GM19397 (cell line): ENCODE results near the gene PLEKHA5.

Experiments
- ATAC-seq: cut with Tn5 transposase; IDR thresholded peaks from one replicate; pipeline ENCODE4 v1.9.1; 2021; ENCODE audit warnings: mild to moderate bottlenecking, moderate library complexity; ENCODE audit not compliant: unreplicated experiment

PLEKHA5 gene

DNA sequence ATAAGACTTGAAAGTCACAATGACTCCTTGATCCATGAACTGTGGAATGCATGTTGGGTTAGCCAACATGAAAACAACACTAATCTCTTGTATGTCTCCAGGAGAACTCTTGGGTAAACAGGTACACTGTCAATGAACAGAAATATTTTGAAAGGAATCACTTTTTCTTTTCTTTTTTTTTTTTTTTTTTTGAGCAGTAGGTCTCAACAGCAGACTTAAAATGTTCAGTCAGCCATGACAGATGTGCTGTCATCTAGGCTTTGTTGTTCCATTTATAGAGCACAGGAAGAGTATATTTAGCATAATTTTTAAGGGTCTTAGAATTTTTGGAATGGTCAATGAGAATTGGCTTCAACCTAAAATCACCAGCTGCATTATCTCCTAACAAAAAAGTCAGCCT lies 2.3 kb upstream of the PLEKHA5 start:
- ATAC-seq: no peak

DNA sequence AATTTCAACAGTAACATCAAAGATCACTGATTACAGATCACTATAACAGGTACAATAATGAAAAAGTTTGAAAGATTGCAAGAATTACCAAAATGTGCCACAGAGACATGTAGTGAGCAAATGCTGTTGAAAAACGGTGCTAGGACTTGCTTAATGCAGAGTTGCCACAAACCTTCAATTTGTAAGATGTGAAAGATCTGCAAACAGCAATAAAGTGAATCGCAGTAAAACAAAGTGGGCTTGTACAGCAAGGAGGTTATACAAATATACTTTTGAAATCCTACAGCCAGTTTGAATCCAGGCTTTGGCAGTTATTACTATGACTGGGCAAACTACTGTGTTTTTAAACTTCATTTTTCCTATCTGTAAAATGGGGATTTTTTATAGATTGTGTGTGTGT lies 1.0 kb upstream of the PLEKHA5 start:
- ATAC-seq: no peak

DNA sequence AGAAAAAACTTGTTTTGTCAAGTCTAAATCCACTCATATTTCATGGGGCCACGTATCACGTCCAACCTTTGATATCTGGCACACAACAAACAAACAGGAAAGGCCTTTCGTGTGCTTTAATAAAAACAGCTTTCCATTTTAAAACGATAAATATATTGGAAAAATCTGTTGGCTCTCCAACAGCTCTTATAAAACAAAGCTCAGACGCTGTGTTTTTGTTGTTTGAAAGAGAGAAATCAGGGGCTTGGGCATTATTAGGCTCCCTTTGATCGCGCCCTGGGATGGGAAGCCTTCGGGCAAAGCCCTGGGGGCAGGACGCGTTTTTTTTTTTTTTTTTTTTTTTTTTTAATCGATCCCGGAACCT lies 429 bp upstream of the PLEKHA5 start:
- ATAC-seq: no peak

DNA sequence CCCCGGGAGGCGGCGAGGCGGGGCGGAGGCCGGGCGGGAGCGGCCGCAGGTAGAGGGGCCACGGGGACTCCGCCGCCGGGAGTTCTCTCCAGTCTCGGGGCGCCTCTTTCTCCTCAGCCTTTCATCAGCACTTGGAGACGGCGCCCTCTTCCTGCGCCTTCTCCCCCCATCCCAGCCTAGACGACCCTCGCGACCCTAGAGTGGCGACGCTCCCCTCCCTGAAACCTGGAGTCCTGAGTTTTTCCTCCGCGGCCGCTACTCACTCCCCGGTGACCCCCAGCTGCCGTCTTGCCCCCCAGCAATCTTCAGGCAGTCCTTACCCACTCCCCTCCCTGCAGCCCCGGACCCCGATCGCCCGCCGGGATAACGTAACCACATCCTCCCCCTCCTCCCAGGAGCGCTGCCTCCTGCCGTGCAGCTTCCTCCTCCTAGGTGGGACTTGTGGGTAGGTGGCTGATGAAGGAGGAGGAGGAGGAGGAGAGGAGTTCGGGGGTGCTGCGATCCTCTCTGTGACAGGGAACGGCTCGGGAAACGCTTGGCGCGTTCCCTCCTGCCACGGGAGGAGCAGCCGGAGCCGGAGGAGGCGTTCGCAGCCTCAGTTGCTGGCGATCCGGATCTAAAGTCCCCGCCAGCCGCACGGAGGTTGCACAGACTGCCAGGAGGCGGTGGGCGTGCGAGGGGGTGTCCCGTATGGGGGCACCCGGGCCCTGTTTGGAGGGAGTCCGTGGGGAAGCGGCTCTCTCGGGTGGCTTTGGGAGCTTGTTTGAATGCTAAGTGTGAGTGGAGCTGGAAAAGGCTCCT lies 891 bp downstream of the PLEKHA5 start:
- ATAC-seq: no peak

DNA sequence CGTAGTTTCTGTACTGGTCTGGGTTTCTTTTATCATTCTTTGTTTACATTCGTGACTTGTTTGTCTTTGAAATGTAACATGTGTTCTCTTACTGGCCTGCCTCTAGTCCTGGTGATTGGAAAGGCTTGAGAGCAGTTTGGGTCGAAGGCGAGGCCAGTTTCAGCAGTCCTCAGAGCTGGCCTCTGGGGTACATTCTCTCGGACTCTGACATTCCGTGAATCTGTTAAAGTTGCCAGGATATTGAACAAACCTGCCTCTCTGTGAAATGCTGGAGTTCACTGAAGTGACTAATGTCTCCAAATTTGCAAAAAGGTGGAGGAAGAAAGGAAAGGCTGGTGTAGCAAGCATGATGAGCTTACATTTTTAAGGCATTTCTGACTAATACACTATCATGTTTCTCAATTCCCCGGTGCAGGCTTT lies 1.5 kb downstream of the PLEKHA5 start:
- ATAC-seq: no peak

DNA sequence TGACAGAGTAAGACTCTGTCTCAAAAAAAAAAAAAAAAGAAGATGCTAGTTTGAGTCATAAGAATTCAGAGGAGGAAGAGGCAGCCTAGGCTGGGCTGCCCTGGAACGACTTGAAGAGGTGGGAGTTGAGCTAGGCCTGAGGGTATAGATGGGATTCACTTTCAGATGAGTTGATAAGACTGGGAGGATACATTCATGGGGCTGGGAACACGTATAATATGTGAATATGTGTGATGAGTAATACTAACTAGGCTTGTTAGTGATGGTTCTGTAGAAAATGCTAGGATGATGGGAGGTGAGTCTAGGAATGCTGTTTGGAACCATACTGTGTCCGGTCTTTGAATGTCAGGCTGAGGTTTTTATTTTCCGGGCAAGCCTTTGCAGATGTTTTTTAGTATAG lies 9.0 kb downstream of the PLEKHA5 start:
- no peak for ATAC-seq

DNA sequence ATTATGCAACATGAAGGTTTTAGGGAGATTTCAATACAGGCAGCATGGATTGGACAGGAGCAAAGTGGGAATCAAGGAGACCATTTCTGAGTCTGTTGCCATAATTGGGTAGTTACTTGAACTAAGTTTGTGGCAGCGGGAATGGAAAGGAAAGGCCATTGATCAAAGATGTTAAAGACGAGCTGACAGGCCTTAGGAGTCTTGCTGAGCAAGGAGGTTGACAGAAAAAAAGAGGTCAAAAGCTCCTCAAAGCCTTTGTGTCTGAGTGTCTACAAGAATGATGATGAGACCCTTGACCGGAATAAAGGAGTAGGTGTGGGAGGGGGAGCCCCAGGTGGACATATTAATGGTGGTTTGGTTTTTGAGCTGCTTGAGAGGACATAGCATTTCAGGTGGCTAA lies 9.4 kb downstream of the PLEKHA5 start:
- ATAC-seq: no peak

DNA sequence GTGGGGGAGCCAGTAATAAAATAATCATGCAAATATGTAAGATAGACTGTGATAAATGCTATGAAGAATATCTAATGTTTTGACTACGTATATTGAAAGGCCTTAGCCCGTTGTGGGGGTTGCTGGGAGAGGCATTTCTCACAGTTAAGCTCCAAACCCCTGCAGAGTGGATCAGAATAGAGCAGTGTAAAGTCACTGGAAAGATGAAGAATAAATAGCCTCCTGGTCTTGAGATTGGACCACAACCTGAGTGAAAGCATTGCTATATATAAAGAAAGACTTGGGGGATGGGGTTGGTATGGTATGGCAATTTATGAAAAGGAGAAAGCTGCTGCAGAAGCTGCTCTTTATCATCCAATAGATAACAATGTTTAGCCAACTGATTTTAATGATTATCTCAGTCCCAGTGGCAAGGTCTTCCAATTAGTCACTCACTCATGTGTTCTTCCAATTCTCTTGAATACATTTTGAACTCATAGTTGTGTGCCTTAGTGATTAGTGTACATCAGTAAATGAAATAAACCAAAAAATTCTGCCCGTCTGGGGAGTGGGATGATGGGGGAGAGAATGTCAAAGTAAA lies 10.2 kb downstream of the PLEKHA5 start:
- no peak for ATAC-seq

DNA sequence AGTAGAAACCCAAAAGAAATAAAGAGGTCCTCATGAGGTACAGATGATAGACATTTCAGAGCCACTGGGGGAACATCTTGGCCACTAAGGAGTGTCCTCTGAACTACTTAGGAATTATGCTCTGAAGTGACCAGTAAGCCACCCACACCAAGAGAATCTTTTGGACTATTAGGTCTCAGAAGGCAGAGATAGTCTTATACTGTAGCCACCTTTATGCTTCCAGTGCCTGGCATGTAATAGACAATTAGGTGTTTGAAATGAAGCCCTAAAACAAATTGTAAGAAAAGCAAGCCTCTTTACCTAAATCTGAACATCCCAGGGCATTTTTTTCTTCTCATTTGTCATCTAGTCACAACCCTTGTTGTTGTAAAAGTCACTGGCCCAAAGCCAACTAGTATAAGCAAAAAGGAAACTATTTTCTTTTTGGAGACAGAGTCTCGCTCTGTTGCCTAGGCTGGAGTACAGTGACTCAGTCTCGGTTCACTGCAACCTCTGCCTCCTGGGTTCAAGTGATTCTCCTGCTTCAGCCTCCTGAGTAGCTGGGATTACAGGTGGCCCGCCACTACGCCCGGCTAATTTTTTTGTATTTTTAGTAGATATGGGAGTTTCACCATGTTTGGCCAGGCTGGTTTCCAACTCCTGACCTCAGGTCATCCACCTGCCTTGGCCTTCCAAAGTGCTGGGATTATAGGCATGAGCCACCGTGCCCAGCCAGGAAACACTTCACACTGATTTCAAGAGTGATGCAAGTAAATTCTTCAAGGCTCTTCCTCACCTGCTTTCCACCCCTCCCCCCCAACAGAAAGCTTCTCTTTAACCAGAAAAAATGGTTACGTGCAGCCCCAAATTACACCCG lies 11.1 kb downstream of the PLEKHA5 start:
- no peak for ATAC-seq

DNA sequence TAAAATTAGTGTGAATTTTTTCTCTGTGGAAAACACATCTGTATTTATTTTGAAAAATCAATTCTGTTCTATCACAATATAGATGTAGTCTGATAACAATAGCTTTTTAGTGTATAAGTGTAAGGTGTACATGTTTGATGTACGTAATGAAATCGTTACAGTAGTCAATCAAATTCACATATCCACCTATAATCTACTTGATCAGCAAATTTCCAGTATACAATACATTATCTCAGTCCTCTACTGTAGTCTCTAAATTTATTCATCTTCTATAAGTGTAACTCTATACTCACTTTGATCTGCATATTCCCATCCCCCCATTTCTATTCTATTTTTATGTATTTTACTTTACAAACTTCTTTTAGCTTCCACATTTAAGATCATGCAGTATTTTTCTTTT lies 13.0 kb downstream of the PLEKHA5 start:
- no peak for ATAC-seq

DNA sequence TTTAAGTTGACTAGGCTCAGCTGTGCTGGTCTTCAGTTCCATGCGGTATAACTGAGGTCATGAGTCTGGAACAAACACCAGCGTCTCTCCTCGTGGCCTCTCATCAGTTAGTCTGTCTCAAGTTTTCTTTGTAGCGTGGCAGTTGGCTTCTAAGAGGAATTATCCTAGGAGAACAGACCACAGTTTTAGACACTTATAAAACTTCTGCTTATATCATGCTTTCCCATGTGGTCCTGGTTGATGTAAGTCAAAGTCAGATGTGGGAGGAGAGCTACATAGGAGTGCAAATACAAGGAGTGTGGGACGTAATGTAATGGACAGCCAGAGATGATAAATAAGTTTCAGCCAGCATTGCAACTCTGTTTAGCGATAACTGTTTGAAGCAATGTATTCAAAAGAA lies 14.8 kb downstream of the PLEKHA5 start:
- ATAC-seq: no peak

DNA sequence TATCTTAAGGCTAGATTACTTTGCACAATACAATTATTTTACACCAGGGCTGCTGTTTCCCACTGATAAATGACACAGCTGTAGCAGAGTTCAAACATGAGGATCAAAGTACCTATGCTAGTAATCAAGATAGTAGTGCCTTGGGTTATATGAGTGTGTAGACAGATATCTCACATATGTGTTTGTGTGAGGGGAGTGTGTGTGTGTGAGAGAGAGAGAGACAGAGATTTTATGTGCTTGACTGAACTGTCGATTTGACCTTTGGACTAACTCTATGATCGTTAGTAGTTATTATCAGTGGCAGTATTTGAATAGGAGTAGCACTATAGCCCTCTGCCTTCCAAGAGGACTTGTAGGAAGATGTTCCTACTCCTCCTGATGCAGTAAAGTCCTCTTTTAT lies 15.5 kb downstream of the PLEKHA5 start:
- ATAC-seq: no peak

DNA sequence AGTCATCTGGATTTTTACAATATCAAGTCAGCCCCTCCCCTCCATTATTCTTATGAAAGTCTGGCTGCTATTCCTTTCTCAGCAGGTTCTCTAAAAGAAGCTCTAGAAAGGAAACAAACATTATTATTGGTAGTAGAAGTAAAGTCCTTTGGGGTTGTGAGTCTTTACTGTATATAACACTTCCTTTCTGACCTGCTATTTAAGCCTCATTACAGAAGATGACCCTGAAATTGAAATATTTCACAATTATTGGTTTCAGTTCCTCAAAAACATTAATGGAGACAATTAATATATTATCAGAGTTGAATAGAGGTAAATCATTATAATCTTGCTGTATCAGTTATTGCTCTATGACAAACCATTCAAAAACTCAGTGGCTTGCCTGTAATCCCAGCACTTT lies 19.3 kb downstream of the PLEKHA5 start:
- ATAC-seq: no peak

DNA sequence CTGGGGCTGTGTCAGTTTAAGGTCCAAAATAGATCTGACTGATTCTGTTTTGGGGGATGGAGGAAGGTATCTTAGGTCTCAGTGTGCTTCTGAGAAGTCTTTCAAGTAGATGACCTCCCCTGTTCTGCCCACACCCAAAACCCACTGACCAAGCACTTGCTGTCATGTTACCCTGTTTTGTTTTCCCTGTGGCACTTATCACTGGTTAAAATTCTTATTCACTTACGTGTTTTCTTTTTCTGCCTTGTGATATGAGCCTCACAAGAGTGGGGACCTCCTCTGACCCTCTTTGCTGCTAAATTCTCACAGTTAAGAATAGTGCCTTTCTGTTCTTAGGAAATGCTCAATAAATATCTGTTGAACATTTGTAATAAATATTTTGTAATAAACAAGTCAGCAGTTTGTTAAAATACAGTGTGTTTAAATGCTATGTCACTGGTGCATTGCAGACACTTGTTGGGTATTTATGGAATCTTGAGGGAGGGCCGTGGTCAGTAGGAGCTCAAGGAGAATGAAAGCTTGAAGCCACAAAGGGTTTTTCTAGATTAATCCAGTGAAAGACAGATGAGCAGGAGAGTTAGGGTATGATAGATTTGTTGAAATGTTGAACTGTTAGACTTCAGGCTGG lies 20.9 kb downstream of the PLEKHA5 start:
- no peak for ATAC-seq

DNA sequence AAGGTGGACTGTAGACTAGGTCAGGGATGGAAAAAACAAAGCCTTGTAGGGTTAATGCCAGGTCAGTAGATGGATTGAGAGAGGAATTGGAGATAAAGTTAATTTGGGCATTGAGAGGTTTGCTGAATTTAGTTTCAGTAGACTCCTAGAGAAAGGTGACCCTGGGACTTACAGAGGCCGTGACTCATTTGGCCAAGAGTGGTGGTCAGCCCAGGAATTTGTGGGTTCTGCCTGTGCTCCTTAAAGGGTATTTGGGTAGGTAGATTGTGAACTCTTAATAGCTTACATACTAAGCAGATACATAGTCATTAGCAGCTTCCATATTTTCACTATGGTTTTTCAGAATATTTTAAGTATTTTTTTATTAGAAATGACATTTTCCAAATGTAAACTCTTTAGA lies 21.8 kb downstream of the PLEKHA5 start:
- no peak for ATAC-seq

DNA sequence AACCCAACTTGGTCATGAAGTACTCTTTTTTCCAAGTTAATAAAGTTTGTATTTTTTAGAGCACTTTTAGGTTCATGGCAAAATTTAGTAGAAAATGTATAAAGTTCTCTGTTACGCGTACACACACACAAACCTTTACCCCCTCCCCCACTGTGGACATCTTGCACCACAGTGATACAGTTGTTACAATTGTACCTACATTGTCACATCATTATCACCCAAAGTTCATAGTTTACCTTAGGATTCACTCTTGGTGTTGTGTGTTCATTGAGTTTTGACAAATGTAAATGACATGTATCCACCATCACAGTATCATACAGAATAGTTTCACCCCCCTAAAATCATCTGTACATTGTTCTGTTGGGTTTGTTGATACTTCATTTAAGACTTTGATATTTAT lies 23.9 kb downstream of the PLEKHA5 start:
- no peak for ATAC-seq

DNA sequence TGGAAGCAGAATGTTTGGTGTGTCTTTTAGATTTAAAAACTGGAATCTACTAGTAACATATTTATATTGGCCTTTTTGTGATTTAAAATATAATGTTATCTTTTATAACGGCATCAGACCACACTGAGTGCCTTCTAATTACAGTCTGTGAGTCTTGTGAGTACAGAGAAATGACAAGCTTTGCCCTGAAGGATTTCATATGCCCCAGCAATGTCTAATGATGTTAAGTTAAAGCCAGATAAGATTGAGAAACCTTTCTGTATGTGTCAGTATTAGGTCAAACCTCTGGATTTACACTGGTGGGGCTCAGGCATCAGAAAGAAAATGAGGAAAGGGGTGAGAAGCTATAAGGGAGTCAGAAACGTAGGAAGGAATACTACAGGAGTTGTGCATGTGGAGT lies 25.2 kb downstream of the PLEKHA5 start:
- no peak for ATAC-seq

DNA sequence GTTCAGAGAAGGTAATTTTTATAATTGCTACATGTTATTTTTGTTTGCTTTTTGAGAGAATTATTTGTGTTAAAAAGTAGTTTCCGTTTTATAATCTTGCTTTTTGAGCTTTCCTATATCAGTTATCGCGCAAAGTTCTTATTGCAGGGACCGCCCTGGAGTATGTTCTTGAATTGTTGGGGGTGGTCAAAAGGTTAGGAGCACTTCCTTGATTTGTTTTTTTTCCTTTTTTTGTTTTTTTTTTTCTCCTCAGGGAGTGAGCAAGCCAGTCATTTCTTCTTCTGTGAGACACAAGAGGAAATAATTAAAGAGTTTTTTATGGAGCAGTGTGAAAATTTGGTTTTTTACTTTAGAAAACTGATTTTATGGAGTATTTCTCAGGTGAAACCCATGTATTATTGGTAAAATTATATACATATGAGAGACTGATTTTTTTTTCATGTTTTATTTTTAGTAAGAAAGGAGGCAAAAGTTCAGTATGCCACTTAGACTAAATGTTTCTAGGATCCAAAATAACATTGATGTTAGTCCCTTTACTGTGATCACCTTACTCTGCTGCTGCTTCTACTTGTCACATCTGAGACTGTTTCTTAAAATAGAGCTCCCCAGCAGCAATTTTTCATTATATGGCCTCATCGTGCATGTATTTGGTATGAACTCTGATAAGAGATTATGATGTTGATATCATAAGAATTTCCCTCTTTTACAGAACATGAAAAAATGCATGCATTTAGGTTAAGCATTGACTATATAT lies 26.6 kb downstream of the PLEKHA5 start:
- no peak for ATAC-seq

DNA sequence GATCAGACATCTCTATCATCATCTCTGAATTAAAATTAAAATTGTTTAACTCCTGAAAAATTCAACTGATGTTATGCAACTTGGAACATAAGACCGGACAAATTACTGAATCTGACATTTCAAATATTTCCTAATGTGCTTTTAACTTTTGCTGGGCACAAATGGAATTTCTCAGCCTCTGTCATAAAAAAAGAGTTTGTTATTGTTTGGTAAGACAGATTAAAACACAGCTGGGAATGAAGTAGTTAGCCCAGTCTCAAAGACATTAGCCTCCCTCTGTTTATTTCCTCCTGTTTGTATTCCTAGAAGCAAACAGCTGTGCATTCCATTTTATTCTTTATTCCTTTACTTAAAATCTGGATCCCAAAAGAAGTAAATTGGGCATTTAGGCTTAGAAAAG lies 29.4 kb downstream of the PLEKHA5 start:
- no peak for ATAC-seq

DNA sequence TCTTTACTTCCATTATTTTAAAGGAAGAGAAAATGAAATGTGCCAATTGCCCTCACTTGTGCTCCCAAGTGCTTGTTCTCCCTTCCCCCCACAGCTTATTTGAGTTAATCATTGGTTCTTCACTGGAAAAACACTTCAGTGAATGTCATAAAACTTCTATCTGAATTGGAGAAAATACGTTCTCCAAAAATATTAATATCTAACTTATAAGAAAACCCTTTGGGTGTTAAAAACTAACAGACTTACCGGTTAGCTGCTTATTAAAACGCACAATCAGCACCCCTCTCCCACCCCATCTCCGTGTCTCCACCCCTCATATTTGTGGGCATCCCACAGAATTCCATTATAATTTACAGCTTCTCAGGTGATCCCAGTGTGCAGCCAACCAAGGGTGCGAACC lies 31.7 kb downstream of the PLEKHA5 start:
- no peak for ATAC-seq

DNA sequence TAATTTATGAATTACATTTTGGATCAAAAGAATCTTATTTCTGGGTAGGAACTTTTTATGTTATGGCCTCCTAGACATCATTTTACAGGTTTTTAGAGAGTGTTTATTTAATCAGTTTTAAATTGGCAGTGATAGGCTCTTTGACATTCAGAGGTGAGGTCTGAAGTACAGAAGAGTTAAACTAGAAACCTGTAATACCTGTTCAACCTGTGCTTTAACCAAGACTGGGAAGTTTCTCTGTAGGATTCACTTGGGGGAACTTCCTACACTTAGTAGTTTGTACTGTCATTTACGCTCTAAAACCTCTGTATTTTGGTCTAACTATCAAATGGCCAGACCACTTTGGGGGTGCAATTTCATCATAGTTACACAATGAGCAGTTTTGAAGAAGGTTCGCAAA lies 35.9 kb downstream of the PLEKHA5 start:
- no peak for ATAC-seq
